ENCODE measurements around the gene SFMBT2. TPM values are rescaled to one million over a fixed set of nuclear protein-coding genes. Genes with fewer than 3 reads are reported as not detected.

SFMBT2 gene
- total RNA-seq, 1 donor from 2014 or later = 18.7 TPM

DNA sequence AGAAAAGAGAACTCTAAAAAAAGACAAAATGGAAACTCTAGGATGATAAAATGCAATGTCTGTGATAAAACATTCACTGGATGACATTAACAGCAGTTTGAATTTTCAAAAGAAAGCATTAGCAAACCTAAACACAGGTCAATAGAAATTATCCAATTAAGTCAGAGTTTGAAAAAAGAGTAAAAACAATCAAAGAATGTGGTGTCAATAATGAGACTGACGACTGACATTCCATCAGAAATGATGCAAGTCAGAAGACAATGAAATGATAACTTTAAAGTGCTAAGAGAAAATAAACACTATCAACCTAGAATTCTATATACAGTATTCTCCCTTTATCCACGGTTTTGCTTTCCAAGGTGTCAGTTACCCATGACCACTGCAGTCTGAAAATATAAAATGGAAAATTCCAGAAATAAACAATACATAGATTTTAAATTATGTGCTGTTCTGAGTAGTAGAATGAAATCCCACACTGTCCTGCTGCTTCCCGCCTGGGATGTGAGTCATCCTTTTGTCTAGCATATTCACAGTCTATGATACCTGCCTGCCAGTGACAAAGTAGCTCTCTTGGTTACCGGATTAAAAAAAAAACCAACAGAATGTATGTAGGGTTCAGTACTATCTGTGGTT is 38.3 kb upstream of the SFMBT2 start:
- CTCF ChIA-PET = no interaction called here

DNA sequence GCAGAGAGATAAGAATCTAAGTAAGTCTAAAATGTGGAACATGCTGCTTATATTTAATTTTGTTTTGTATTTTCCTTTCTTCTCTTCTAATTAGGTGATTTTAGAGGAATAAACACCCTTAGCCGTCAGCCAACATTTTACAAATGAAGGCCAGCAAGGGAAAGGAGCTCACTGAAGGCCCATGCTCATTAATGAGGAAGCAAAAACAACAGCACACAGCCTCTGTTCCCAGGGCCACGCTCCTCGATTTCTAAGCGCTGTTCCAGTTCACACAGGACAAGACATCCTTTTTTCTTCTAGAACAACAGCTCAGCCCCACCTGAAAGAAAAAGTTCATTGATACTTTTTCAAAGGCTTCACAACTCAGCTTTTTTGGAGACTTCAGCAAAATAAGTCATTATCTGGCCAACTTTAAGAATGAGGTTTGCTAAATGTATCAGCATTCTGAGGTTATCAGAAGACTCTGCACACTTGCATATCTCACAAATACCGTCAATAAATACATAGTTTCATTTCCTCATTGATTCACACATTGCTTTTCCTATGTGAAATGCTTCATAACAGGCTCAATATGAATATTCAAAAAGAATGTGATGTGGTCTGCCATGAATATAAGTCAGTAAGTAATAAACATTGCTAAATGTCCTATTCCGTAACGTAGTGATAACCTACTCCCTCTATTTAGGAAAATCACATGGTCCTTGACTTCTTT is 34.8 kb upstream of the SFMBT2 start:
- CTCF ChIA-PET = interaction anchor here (0.8 to 1.6 kb wide), 3 partner anchors 28 to 525 kb away, joined by 3 read pairs; no protein-coding TSS in a partner anchor
- H3K27ac Mint-ChIP-seq = peak overlapping the region; percentile 64

More for the DNA sequence above, 38.3 kb upstream of the SFMBT2 start:
- H3K27me3 Mint-ChIP-seq = no peaks in the 10 kb centered on the region
- intact Hi-C loops (cut with micrococcal nuclease) = loop anchor here (5.0 kb wide), 1 partner anchor 33 kb away; no protein-coding TSS in a partner anchor
- H3K9me3 Mint-ChIP-seq = peaks cover 15% of the 10 kb centered on the region
- no peak for DNase-seq
- no peak overlapping the region for H3K4me3 Mint-ChIP-seq
- no peak for ATAC-seq (ENCODE audit: low read depth)
- H3K36me3 Mint-ChIP-seq (ENCODE audit: low read depth) = no peaks in the 10 kb centered on the region
- peaks cover 24% of the 10 kb centered on the region for H3K4me1 Mint-ChIP-seq
- POLR2A ChIA-PET = no interaction called here
- TF ChIP-seq, protein P1, sequence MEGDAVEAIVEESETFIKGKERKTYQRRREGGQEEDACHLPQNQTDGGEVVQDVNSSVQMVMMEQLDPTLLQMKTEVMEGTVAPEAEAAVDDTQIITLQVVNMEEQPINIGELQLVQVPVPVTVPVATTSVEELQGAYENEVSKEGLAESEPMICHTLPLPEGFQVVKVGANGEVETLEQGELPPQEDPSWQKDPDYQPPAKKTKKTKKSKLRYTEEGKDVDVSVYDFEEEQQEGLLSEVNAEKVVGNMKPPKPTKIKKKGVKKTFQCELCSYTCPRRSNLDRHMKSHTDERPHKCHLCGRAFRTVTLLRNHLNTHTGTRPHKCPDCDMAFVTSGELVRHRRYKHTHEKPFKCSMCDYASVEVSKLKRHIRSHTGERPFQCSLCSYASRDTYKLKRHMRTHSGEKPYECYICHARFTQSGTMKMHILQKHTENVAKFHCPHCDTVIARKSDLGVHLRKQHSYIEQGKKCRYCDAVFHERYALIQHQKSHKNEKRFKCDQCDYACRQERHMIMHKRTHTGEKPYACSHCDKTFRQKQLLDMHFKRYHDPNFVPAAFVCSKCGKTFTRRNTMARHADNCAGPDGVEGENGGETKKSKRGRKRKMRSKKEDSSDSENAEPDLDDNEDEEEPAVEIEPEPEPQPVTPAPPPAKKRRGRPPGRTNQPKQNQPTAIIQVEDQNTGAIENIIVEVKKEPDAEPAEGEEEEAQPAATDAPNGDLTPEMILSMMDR (IDR thresholded peaks at IDR 0.05) = no peak
- no peak overlapping the region for H3K27ac Mint-ChIP-seq

DNA sequence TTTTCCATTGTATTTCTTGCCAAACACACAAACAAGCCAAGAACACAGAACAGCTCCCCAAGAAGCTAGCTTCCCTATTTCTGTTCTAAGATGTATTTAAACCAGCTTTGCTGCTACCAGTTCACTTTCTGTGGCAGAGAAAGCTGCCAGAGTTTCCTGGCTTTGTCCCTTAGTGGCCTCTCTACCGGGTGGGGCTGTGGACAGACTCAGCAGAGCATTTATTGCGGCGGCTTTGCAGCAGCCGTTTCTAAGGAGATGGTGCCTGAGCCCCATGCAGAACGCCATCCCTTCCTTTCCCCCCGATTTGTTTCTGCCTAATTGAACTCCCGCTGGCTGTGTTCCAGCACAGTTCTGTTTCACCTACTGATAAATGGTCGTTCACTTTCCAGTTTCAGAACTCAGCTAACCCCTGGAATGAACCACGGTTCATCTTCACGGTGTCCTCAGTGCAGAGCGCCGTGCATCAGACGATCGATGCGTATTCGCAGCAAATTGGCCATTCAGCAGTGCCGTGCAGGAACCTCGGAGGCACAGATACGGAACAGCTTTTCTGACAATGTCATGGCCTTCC is 33.8 kb upstream of the SFMBT2 start:
- Mint-ChIP-seq H3K27me3 (peaks cover 4% of the 10 kb centered on the region), H3K27ac (peak overlapping the region; percentile 50), H3K4me1 (peaks cover 24% of the 10 kb centered on the region), H3K4me3 (peak overlapping the region; percentile 73), H3K36me3 (ENCODE audit: low read depth) (no peaks in the 10 kb centered on the region), H3K9me3 (peaks cover 12% of the 10 kb centered on the region)
- DNase-seq = no peak
- intact Hi-C loops (cut with micrococcal nuclease) = loop anchor here (2.0 to 5.0 kb wide), 2 partner anchors 26 to 38 kb away; no protein-coding TSS in a partner anchor
- TF ChIP-seq, protein P1 (IDR thresholded peaks at IDR 0.05) = no peak
- ChIA-PET CTCF (interaction anchor here (0.9 to 1.6 kb wide), 3 partner anchors 27 to 524 kb away, joined by 3 read pairs; no protein-coding TSS in a partner anchor), POLR2A (interaction anchor here (0.9 to 1.6 kb wide), 2 partner anchors 9 to 34 kb away, joined by 3 to 8 read pairs; partner anchors contain the start of gene SFMBT2)
- peak; percentile 31 for ATAC-seq (ENCODE audit: low read depth)

More for the DNA sequence above, 34.8 kb upstream of the SFMBT2 start:
- Mint-ChIP-seq H3K27me3 (no peaks in the 10 kb centered on the region), H3K4me3 (peak overlapping the region; percentile 45), H3K4me1 (peaks cover 24% of the 10 kb centered on the region), H3K36me3 (ENCODE audit: low read depth) (no peaks in the 10 kb centered on the region), H3K9me3 (peaks cover 15% of the 10 kb centered on the region)
- peak; percentile 68 for ATAC-seq (ENCODE audit: low read depth)
- DNase-seq = no peak
- POLR2A ChIA-PET = interaction anchor here (0.7 to 1.6 kb wide), 4 partner anchors 8 to 35 kb away, joined by 3 to 8 read pairs (median 4); partner anchors contain the start of gene SFMBT2
- intact Hi-C loops (cut with micrococcal nuclease) = loop anchor here (2.0 to 5.0 kb wide), 2 partner anchors 25 to 37 kb away; no protein-coding TSS in a partner anchor
- TF ChIP-seq, protein P1 (IDR thresholded peaks at IDR 0.05) = no peak

DNA sequence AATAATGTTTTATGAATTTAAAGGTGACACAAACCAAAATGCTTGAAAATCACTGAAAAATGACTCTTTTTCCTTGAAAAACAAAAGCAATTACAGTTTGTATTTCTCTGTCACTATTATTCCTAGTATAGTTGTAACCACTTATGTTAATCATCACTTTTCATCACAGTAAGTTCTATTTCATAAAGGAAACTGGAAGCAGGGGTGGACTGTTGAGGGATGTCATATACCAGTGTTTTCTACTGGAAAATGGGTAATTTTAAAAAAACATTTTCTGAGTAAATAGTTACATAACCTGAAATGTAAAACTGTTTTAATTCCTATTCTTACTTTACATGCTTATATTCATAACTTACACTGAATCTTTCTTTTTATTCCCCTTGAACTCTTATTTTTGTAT is 32.2 kb upstream of the SFMBT2 start:
- Mint-ChIP-seq H3K4me3 (no peak overlapping the region), H3K27me3 (peaks cover 14% of the 10 kb centered on the region), H3K27ac (no peak overlapping the region), H3K9me3 (peaks cover 1% of the 10 kb centered on the region), H3K36me3 (ENCODE audit: low read depth) (no peaks in the 10 kb centered on the region), H3K4me1 (peaks cover 27% of the 10 kb centered on the region)
- POLR2A ChIA-PET = no interaction called here
- CTCF ChIA-PET = no interaction called here
- ATAC-seq (ENCODE audit: low read depth) = no peak
- TF ChIP-seq, protein P1 (IDR thresholded peaks at IDR 0.05) = no peak
- intact Hi-C loops (cut with micrococcal nuclease) = no loop called here
- no peak for DNase-seq

Data from activated B cell treated with CpG ODN at 0.5 μM for 24 hours (primary cell).